Activated T-cell treated with anti-CD3 and anti-CD28 coated beads, Interleukin-2, amount 50 U/mL, for 4 hours (primary cell): ENCODE measurements around the gene OR5T3. TPM values are rescaled to one million over a fixed set of nuclear protein-coding genes. Genes with fewer than 3 reads are reported as not detected.
"Not testable (repeated sequence)": the region's sequence is repeated elsewhere in the genome, so short reads cannot be mapped to it uniquely, and the experiment has no call there.

Experiments used
- ATAC-seq, 2 donors: fragments of 200-7000 bp; cut with Tn5 transposase; one replicate each; pipeline ENCODE4 v1.10.0; 2021
- DNase-seq: peaks from one replicate; pipeline ENCODE4 v3.0.0-alpha.2; 2020
- H3K27me3 Mint-ChIP-seq: one replicate; pipeline ENCODE4 v1.8.0; 2021; ENCODE audit warnings: low read depth, mixed read lengths
- H3K36me3 Mint-ChIP-seq: one replicate; pipeline ENCODE4 v1.8.0; 2022; ENCODE audit warnings: mixed read lengths; ENCODE audit not compliant: insufficient read depth
- H3K4me1 Mint-ChIP-seq: one replicate; pipeline ENCODE4 v1.8.0; 2021; ENCODE audit warnings: low read depth, mixed read lengths
- H3K4me3 Mint-ChIP-seq: one replicate; pipeline ENCODE4 v1.8.0; 2021; ENCODE audit warnings: mild to moderate bottlenecking, moderate library complexity, mixed read lengths
- H3K9me3 Mint-ChIP-seq: one replicate; pipeline ENCODE4 v1.8.0; 2021; ENCODE audit warnings: mixed read lengths
- total RNA-seq, 3 donors: library from RNA; stranded (reverse); gene quantifications; one replicate each; pipeline ENCODE4 v1.2.1, GENCODE V29; 2021

OR5T3 gene
- not detected for total RNA-seq

DNA sequence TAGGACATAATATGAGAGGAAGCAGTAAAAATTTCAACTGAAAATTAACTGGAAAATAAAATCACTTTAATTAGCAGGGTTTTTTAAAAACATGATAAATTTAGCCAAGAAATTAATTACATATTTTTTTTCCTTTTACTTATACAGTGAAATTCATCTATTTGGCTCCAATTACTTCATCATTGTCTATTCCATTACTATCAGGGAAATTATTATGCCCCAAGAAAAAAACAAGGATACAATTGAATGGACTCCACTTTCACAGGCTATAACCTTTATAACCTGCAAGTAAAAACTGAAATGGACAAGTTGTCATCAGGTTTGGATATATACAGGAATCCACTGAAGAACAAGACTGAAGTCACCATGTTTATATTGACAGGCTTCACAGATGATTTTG lies at the start of gene OR5T3:
Gene OR5T3 (plus strand): TSS at position 301 of the 400 bp plus-strand sequence. CDS start 0 bp downstream, at position 301.
- H3K9me3 Mint-ChIP-seq: peaks cover 7% of the 10 kb centered on the region
- DNase-seq: no peak
- no peaks in the 10 kb centered on the region for H3K36me3 Mint-ChIP-seq
- H3K4me3 Mint-ChIP-seq: no peak within 1 kb of the TSS
- H3K4me1 Mint-ChIP-seq: no peaks in the 10 kb centered on the region
- no peak for ATAC-seq
- H3K27me3 Mint-ChIP-seq: no peaks in the 10 kb centered on the region

DNA sequence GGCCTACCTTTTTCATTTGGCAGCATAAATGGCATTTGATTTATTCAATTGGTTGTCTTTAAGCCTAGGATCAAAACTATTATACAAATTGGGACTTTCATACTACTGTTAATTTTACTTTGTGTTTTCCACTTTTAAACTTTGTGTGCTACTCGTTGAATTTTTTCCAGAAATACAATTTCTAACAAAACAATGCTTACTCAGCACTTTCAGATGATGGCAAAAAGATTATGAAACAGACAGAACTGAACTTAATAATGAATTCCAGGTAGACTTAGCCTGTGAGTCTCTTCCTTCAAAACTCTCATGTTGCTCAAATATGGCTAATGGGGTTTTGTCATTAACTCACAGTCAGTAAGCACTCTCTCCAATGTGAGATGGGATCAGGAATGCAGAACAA lies 44.3 kb upstream of the OR5T3 start:
- DNase-seq (no peak), ATAC-seq (no peak)
- no peaks in the 10 kb centered on the region for H3K27me3 Mint-ChIP-seq
- no peaks in the 10 kb centered on the region for H3K36me3 Mint-ChIP-seq
- no peak overlapping the region for H3K4me3 Mint-ChIP-seq
- H3K9me3 Mint-ChIP-seq: peaks cover 23% of the 10 kb centered on the region
- no peaks in the 10 kb centered on the region for H3K4me1 Mint-ChIP-seq

DNA sequence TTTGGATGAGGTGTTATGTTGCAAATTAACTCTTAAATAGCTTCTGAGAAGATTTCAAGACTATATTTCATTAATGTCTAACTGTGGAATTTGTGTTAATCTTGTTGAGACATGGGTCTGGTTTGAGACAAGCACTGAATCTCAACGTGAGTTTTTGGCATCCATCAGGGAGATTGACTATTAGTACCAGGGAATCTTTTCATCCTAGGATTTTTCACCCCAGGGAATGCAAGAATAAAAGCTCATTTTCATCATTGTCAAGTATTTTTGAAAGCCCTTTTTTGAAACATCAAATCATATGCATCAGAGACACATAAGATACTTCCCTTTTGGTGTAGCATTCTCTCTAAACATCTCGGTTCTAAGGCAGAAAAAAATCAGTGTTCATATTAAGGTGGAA lies 37.5 kb upstream of the OR5T3 start:
- ATAC-seq (no peak), DNase-seq (no peak)
- Mint-ChIP-seq H3K27me3 (no peaks in the 10 kb centered on the region), H3K36me3 (no peaks in the 10 kb centered on the region), H3K4me3 (no peak overlapping the region), H3K9me3 (peaks cover 28% of the 10 kb centered on the region), H3K4me1 (no peaks in the 10 kb centered on the region)

DNA sequence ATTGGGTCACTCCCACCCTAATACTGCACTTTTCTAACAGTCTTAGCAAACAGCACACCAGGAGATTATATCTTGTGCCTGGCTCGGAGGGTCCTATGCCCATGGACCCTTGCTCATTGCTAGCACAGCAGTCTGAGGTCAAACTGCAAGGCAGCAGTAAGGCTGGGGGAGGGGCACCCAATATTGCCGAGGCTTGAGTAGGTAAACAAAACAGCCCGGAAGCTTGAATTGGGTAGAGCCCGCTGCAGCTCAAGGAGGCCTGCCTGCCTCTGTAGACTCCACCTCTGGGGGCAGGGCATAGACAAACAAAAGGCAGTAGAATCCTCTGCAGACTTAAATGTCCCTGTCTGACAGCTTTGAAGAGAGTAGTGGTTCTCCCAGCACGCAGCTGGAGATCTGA lies 32.3 kb upstream of the OR5T3 start:
- ATAC-seq, H3K36me3 Mint-ChIP-seq, H3K27me3 Mint-ChIP-seq, DNase-seq, H3K4me1 Mint-ChIP-seq, H3K4me3 Mint-ChIP-seq: not testable (repeated sequence)
- H3K9me3 Mint-ChIP-seq: peaks cover 31% of the 10 kb centered on the region

DNA sequence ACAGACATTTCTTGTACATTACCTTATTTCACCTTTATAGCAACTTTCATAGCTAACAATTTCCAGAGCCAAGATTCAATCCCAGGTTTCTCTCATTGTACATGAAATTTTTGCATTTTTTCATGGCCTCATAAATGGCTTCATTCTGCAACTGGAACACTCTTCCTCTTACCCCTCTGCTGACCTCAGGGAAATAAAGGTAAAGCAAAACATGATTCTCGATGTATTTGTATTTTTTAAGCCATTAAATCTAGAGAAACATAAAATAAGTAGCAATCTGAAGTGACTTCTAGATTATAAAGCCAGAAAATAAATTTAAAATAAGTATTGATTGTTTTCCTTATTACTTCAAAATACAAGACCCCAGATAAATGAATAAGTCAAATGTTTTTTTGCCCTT lies 17.9 kb upstream of the OR5T3 start, which contains the start of gene OR5T2:
Gene OR5T2 (minus strand): TSS at position 101 of the 400 bp plus-strand sequence. CDS start 1,193 bp downstream, outside the sequence.
- no peaks in the 10 kb centered on the region for H3K36me3 Mint-ChIP-seq
- H3K9me3 Mint-ChIP-seq: peaks cover 14% of the 10 kb centered on the region
- ATAC-seq (no peak), DNase-seq (no peak)
- no peaks in the 10 kb centered on the region for H3K27me3 Mint-ChIP-seq
- no peak within 1 kb of the TSS for H3K4me3 Mint-ChIP-seq
- H3K4me1 Mint-ChIP-seq: no peaks in the 10 kb centered on the region

DNA sequence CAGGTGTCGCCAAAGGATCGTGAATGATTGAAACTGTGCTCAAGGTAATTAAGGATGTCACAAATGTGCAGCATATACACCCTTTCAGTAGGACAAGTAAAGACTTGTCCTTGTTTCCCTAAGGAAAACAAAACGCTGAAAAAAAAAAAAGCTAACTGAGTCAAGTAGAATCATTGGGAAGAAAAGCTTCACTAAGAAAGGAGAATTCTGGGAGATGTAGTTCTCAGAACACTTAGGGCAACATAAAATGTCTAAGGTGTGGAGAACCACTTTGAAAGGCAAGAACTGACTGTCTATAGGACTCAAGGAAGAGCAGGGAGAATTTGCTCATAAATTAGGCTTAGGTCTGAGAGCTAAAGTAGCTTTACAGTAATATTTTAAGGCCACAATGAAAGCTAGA lies 19.0 kb downstream of the OR5T3 start:
- DNase-seq (no peak), ATAC-seq (no peak)
- no peaks in the 10 kb centered on the region for H3K27me3 Mint-ChIP-seq
- H3K9me3 Mint-ChIP-seq: peaks cover 35% of the 10 kb centered on the region
- no peaks in the 10 kb centered on the region for H3K36me3 Mint-ChIP-seq
- no peak overlapping the region for H3K4me3 Mint-ChIP-seq
- H3K4me1 Mint-ChIP-seq: no peaks in the 10 kb centered on the region

DNA sequence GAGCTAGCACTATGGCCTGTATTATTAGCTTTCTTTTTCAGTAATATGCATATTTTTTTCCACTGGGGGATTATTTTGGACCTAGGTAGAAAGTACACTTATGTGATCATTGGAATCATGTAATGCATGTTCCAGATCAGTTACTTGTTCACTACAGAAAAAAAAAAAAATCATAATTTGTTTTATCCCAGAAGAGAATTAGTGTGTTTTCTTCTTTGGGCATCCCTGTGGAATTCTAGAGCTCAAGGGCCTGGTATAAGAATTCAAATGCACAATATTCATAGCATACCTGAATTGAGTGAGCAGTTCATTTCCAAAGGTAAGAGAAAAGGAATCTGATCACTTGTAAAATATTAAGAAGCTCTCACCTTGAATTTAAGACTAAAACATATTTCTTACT lies 21.8 kb downstream of the OR5T3 start, which contains the start of gene OR5T1:
Gene OR5T1 (plus strand): TSS at position 301 of the 400 bp plus-strand sequence. CDS start 1,485 bp downstream, outside the sequence.
- Mint-ChIP-seq H3K36me3 (no peaks in the 10 kb centered on the region), H3K27me3 (no peaks in the 10 kb centered on the region), H3K9me3 (peaks cover 34% of the 10 kb centered on the region), H3K4me1 (no peaks in the 10 kb centered on the region), H3K4me3 (no peak within 1 kb of the TSS)
- ATAC-seq (no peak), DNase-seq (no peak)

DNA sequence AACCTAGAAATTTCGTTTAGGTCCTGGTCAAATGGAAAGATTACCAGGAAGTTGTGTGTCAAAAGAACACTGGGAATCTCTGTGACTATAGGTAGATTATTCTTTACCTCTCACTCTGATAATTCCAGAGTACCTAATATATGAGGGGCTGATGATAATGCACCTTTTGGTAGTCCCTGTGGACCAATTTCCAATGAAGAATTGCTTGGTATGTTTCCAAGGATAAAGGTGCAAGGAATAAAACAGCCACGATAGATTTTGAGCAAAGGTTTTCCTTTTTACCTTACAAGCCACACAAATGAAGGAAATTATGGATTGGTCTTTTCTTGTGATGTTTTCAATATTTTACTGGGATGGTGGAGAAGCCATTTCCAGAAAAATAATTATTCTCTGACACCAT lies 40.1 kb downstream of the OR5T3 start, which contains the start of gene OR8H1:
Gene OR8H1 (minus strand): TSS at position 101 of the 400 bp plus-strand sequence. CDS start 1,192 bp downstream, outside the sequence.
- Mint-ChIP-seq H3K9me3 (peaks cover 22% of the 10 kb centered on the region), H3K36me3 (no peaks in the 10 kb centered on the region), H3K4me1 (no peaks in the 10 kb centered on the region), H3K27me3 (no peaks in the 10 kb centered on the region), H3K4me3 (no peak within 1 kb of the TSS)
- DNase-seq (no peak), ATAC-seq (no peak)

DNA sequence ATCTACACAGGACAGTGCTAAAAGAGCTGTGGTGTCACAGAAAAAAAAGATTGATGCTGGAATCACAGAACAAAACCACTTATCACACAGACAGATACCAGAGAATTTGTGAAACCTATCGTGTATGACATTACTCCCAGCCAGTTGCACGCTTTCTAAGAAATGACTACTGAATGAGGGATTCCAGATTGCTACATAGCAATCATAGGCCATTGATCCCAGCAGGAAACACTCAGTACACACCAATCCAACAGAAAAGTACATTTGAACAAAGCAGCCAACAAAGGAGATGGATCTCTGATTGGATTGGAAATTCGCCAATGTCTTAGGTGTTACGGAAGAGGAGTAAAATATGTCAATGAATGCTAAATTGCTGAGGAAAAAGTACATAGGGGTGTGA lies 44.8 kb downstream of the OR5T3 start:
- Mint-ChIP-seq H3K27me3 (no peaks in the 10 kb centered on the region), H3K4me3 (no peak overlapping the region), H3K9me3 (peaks cover 19% of the 10 kb centered on the region), H3K4me1 (no peaks in the 10 kb centered on the region), H3K36me3 (no peaks in the 10 kb centered on the region)
- DNase-seq: no peak
- no peak for ATAC-seq

Other genes starting within 250 kb of the OR5T3 start
- not detected for gene OR5AS1, start 224.6 kb upstream of the OR5T3 start, total RNA-seq
- gene OR8I2, start 158.9 kb upstream of the OR5T3 start, total RNA-seq: not detected
- not detected for gene OR8H2, start 148.6 kb upstream of the OR5T3 start, total RNA-seq
- not detected for gene OR8H3, start 129.9 kb upstream of the OR5T3 start, total RNA-seq
- not detected for gene OR8J3, start 112.1 kb upstream of the OR5T3 start, total RNA-seq
- not detected for gene OR8K5, start 91.9 kb upstream of the OR5T3 start, total RNA-seq
- gene OR5J2, start 75.6 kb upstream of the OR5T3 start, total RNA-seq: not detected
- not detected for gene OR5T2, start 18.0 kb upstream of the OR5T3 start, total RNA-seq
- not detected for gene OR5T1, start 21.9 kb downstream of the OR5T3 start, total RNA-seq
- gene OR8H1, start 40.0 kb downstream of the OR5T3 start, total RNA-seq: not detected
- gene OR8K3, start 62.9 kb downstream of the OR5T3 start, total RNA-seq: not detected
- gene OR8K1, start 93.8 kb downstream of the OR5T3 start, total RNA-seq: not detected
- gene OR8J1, start 102.0 kb downstream of the OR5T3 start, total RNA-seq: not detected
- not detected for gene OR8U1, start 123.4 kb downstream of the OR5T3 start, total RNA-seq
- gene OR5AL1, start 160.4 kb downstream of the OR5T3 start, total RNA-seq: not detected
- not detected for gene OR5M3, start 221.1 kb downstream of the OR5T3 start, total RNA-seq
- gene OR5M8, start 239.1 kb downstream of the OR5T3 start, total RNA-seq: not detected